GM11168 (cell line): ENCODE results near the gene GCSH.

ENCODE experiments used
- in situ Hi-C: fragments of 300-500 bp; cut with MboI; formaldehyde crosslinking; loops from one replicate; pipeline ENCODE4 v1.12.0; 2022; ENCODE audit warnings: low sequenced_read_pairs; ENCODE audit not compliant: unreplicated experiment

GCSH gene

DNA sequence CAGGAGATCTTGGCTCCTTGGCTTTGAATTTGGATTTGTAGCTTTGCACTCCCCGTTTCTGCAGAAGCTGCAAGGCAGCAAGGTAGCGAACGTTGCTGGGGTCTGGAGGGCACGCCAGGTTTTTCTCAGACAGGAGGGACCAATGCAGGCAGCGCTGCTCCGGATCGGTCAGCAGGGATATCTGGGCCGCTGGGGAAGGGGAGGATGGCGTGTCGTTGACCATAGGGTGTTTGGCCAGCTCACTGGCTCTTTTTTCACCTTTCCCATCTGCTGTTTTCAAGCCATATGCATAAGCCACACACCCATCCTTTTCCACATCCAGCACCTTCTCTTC is 34.9 kb downstream of the GCSH start:
- in situ Hi-C loops = no loop called here

DNA sequence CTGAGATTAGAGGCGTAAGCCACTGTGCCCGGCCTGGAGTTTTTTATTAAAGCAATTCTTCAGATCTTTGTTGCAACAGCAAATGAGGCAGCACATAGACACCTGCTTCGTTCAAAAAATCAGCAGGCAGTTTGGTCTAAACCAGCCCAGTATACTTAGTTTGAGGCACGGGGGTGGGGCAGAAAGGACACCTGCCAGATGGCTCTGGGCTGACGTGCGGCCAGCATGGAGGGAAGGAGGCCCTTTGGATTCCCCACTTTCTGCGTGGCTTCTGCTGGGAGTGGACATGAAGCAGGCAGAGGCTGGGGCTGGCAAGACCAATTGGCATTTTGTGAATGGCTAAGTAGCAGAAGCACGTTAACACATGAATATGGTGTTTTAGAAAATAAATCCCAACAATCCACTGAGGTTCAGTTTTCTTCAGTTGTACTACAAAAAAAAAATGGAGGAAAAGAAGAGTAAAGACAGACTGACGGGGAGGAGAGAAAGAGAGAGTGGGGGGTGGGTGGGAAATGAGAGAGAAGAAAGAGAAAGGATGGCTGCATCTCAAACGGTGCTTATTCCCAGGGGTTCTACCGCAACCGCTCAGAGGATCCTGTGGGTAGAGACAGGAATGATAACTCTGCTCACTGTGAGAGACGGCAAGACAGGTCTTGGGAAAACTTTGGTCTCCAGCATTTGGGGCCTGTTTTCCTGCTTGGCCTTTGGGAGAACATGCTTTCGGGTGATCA is 35.5 kb downstream of the GCSH start:
- in situ Hi-C loops = no loop called here

DNA sequence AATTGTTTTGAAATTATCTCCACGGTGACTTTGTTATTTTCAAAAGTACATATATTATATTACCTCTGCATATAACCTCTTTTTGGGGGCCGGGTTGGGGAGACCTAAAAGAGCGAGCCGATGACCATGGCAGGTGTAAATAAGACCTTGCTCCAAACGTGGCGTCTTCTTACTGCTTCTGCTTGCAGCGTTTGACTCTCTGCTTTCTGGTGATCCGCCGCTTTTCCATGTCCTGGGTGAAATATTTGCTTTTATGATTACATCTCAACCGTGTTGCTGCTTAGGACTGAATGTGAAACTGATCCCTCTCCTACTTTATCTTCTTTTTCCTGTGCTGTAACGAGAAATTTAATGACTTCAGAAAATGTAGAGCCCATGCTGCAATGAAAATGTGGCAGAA is 42.4 kb downstream of the GCSH start:
- in situ Hi-C loops = no loop called here

DNA sequence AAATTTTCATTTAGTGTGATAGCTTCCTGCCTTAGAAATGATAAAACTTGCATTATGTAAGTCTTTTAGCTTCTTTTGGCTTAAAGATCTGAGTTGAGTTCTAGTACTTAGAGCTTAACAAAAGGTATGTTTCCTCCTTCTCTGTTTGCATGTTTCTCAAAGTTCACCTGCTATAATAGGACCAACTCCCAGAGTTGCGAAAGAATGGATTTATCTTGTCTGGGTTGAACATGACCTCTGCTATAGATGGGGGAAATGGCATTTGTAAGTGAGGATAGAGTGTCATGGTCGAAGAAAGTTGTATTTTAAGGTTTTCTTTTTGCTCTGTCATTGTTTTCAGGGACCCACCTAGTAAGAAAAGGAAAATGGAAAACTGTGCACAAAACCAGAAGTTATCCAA is 53.4 kb downstream of the GCSH start:
- in situ Hi-C loops = no loop called here

DNA sequence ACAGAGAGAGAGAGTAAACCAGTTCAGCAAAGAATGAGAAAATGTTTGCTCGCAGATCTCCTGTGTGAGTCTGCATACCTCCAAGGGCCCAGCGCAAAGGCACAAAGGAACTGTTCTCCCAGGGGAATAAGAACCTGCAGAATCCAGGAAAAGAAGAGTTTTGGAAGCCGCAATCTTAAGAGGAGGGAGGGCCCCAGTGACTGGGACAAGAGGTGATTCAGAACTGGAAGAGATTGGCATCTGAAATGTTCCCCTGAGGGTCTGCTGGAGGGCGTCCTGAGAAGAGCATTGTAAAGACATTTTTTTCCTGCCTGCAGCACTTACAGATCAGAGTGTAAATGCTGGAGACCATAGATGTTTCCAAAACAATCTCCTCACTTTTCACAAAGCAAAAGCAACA is 54.5 kb downstream of the GCSH start:
- in situ Hi-C loops = no loop called here

DNA sequence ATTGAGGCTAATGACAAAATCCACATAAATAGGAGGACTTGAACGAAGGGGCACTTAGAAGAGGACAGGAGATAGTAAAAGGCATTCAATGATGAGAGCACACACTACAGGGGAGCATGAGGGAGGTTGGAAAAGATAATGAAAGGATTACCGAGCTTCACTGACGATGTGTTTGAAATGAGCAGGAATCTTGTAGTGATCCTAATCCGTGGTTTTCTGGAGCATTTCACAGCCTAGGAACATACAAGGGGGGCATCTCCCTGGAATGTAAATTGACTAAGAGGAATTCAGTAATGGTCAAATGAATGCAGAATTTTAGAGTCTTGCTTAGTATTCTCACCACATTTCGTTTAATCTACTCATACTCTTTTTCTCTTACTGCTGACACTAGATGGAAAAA is 55.4 kb downstream of the GCSH start:
- in situ Hi-C loops = no loop called here

DNA sequence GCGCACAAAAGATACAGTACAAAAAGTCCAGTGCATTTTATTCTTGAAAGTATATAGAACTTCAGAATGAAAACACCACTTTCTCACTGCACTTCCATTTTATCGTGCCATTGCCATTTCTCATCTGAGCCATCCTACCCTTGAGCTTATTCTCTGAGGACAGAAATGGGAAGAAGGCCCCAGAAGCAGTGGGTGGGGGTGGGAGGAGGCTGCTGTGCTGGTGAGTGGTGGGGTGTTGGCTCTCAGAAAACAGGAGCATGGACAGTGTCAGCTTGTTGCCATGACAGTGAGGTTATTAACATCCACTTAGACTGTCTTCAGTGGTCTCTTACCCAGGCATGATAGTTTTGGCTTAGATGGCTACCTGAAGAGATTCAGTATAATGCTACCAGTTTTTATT is 56.1 kb downstream of the GCSH start:
- in situ Hi-C loops = no loop called here

DNA sequence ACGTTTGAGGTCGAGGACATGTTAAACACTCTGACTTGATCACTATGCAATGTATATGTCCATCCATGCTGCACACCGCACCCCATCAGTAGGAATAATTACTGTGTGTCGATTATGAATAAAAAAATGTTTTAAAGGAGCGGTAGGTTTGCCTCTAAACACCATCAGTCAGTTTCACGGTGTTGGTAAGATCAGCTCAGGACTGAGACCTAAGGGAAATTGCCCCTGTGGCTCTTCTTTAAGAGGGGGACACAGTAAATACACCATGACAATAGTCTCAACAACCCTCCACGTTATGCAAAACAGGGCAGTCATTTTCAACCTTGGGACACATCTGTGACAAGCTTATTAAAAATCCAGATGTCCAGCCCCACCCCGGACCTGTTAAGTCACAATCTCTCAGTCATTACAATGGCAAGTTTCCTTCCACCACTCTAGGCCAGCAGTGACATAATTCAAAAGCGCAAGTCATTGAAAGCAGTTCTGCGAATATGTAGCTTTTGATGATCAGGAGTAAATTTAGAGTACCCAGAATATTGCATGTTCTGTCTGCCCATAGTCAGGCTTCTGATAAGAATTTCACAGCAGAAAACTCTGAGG is 59.3 kb downstream of the GCSH start:
- in situ Hi-C loops = no loop called here

DNA sequence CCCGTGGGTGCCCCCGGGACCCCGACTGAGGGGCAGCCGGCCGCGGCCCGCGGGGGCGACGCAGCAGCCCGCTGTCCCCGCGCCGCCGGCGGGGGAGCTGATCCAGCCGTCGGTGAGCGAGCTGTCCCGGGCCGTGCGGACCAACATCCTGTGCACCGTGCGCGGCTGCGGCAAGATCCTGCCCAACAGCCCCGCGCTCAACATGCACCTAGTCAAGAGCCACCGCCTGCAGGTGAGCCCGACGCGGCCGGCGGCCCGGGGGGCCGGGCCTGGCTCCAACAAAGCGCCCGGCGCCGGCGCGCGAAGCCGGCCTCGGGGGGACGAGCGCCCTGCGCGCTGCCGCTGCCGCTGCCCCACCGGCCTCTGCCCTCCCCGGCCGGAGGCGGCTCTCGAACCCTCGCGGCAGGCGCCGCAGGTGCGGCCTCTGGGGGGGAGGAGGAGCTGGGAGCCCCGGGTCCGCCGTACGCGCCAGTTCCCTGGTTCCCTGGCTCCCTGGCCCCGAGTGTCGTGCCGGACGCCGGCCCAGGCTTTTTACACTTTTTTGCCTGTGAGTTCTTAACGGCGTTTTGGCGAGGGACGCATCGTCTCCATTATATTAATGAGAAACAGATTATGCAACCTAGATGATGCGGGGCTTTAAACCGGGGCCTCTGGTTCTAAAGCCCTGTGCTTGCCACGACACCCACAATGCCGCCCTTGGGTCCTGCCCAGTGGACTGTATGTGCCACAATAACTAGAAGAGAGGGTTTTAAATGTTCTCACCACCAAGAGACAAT is 60.0 kb downstream of the GCSH start:
- in situ Hi-C loops = no loop called here

DNA sequence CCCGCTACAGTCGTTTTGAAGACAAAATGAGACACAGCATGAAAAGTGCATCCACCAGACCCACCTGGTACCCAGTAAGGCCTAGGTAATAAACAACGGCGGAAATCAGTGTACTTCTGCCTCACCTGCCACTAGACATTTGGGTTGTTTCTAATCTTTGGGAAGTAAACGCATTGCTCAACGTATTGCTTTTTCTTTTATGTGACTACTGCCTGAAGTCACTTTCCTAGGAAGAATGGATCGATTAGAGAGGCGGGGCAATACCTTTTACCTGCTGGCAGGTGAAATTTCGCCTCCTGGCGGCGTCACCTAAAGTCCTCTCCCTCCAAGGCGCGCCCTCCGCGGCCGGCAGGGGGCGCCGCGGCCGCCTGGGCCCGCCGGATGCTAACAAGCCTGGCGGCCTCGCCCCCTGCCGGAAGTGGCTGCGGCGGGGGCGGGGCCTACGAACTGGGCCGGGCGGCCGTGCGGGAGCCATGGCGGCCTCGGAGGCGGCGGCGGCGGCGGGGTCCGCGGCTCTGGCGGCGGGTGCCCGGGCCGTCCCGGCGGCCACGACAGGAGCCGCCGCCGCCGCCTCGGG is 60.7 kb downstream of the GCSH start, which contains the start of gene ATMIN:
ATMIN (plus strand) TSS at position 445 of the 577 bp plus-strand sequence; CDS start at position 474, 29 bp downstream.
- in situ Hi-C loops = no loop called here
